GM18517 (cell line): Measurements from ENCODE around the gene BCL2A1.
A peak's percentile ranks its signal among the peaks of the same experiment; 100 is the strongest.
"Not testable (repeated sequence)": the region's sequence is repeated elsewhere in the genome, so short reads cannot be mapped to it uniquely, and the experiment has no call there.

Source experiments
- ATAC-seq: cut with Tn5 transposase; IDR thresholded peaks from one replicate; pipeline ENCODE4 v1.9.1; 2021; ENCODE audit warnings: mild to moderate bottlenecking, moderate library complexity; ENCODE audit not compliant: unreplicated experiment

BCL2A1 gene

GRCh38 chr15:79926116-79926515, 44.9 kb downstream of the BCL2A1 start:
- not testable (repeated sequence) for ATAC-seq

GRCh38 chr15:79924379-79924778, 46.6 kb downstream of the BCL2A1 start:
- ATAC-seq: no peak

- peak; percentile 93 for ATAC-seq
These were observed 47.4 kb downstream of the BCL2A1 start for GRCh38 chr15:79923515-79924169.

GRCh38 chr15:79923079-79923514, 47.9 kb downstream of the BCL2A1 start:
- ATAC-seq: peak; percentile 43

GRCh38 chr15:79922512-79923078, 48.4 kb downstream of the BCL2A1 start:
- ATAC-seq: no peak

DNA sequence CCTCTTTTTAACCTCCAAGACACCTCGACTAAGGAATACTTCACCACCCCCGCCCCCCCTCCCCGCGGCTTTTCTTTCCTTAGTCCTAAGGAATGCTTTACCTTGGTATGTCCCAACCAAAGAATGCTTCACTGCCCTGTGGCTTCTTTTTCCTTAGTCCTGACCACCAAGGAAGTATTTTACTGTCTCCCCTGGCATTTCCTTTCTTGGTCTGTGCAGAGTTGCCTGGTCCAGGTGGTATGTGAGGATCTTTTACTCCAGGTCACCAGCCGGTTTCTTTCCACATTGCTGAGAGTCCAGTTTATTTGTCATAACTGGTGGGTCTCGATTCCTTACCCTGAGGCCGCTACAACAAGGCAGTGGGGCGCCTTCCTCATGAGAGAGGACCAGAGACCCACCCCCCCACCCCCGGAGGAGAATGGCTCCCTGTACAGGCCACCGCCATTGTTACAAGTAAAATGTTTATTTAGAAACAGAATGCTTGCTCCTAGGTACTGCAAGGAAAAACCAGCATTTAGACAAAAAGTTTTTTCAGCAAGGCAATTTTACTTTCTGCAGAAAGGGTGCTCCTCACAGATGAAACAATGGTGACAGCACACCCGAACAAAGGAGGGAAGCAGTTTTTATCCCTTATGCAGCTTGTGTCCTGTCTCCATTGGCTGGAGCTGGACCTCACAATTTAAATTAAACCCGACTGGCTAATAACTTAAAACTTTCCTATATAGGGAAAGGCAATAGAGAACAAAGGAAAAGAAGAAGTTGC, 51.1 kb downstream of the BCL2A1 start:
- ATAC-seq: no peak

- no peak for ATAC-seq
These were observed 51.8 kb downstream of the BCL2A1 start for GRCh38 chr15:79919090-79919748.

GRCh38 chr15:79918278-79918677, 52.7 kb downstream of the BCL2A1 start:
- ATAC-seq: no peak

GRCh38 chr15:79916502-79917132, 54.4 kb downstream of the BCL2A1 start:
- no peak for ATAC-seq

DNA sequence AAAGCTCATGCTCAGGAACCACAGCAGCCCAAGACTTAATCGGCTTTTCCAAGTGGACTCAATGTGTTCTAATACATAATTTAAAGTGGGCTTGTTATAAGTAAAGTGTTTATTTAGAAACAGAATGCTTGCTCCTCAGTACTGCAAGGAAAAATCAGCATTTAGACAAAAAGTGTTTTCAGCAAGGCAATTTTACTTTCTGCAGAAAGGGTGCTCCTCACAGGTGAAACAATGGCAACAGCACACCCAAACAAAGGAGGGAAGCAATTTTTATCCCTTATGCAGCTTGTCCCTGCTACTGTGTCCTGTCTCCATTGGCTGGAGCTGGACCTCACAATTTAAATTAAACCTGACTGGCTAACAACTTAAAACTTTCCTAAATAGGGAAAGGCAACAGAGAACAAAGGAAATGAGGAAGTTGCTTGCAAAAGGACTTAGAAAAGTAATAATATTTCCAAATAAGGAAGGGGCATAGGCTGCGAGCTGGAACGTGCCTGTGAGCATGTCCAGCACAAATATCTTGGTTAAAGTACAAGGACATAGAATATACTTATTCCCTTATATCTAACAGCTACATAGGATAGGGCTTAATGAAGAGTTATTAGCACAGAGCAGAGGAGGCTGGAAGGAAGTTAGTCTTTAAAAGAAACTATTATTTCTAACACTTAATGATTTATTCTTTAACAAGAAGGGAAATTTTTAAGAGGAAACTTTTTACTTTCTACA, 55.1 kb downstream of the BCL2A1 start:
- ATAC-seq: not testable (repeated sequence)

DNA sequence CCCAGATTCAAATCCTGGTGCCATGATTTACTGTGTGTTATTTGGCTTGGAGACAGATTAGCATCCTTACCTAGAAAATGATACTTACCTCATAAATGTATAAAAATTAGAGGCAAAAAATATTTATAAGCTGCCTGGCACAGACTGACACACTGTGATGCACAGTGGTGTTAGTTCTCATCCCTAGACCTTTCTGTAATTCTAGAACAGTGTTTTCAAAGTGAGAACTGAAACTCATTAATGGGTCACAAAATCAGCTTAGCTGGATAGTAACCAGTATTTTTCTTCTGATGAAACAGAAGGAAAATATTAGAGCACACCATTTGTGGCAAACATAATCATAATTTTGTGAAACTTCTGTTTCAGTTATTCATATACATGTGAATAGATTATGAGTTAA, 56.3 kb downstream of the BCL2A1 start:
- ATAC-seq: no peak
